Measurements from ENCODE around the gene BAZ2B.

DNA sequence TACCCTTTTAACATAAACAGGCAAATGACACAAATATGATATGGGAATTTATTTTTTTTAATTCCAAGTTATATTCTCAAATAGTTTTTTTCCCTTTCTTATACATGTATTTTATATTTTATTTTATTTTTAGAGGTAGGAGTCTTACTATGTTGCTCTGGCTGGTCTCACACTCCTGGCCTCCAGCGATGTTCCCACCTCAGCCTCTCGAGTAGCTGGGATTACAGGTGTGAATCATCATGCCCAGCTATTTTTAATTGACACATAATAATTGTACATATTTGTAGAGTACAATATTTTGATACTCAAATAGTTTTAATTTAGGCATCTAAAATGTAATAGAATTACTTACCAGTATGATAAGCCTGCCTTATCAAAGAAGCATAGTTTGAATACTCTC, 12.2 kb downstream of the BAZ2B start:
- TF ChIP-seq CTCF (IDR thresholded peaks at IDR 0.05; ENCODE audit: low read length) (no peak), EZH2phosphoT487 (IDR thresholded peaks at IDR 0.05; ENCODE audit: low read length) (no peak), EZH2 (optimal IDR thresholded peaks at IDR 0.05; ENCODE audit: low read depth, low read length) (no peak)

All from MM.1S (cell line).